BJ (cell line): ENCODE data around the gene MBD2. TPM values are rescaled to one million over a fixed set of nuclear protein-coding genes. Genes with fewer than 3 reads are reported as not detected.

Experiments
- CTCF ChIA-PET: fragments of 350-600 bp; formaldehyde crosslinking; extraction: SDS; loops from one replicate; lab custom pipeline; 2021; ENCODE audit warnings: antibody characterized with exemption, inconsistent platforms; lab: Yijun Ruan, JAX
- POLR2A ChIA-PET: fragments of 300-600 bp; sonication (Branson Sonifier 250); formaldehyde crosslinking; extraction: SDS; loops from one replicate; lab custom pipeline; 2021; ENCODE audit warnings: antibody characterized with exemption; lab: Charles Lee
- DNase-seq: peaks from one replicate; pipeline ENCODE4 v3.0.0-alpha.2; 2011; ENCODE audit warnings: low read depth
- H3K27me3 ChIP-seq: 2 replicates; pipeline ENCODE4 v1.6.0; 2011; ENCODE audit warnings: low read length; ENCODE audit not compliant: control insufficient read depth, insufficient read depth
- H3K36me3 ChIP-seq: 2 replicates; pipeline ENCODE4 v1.5.1; 2011; ENCODE audit warnings: low read length; ENCODE audit not compliant: control insufficient read depth, insufficient read depth
- H3K4me3 ChIP-seq: 2 replicates; pipeline ENCODE4 v1.5.1; 2011; ENCODE audit warnings: low read depth, mild to moderate bottlenecking, control low read depth, low read length
- polyA plus RNA-seq: library from polyadenylated mRNA; depleted of rRNA; stranded (reverse); fragments of >200 nt; gene quantifications from 2 replicates; pipeline ENCODE4 v1.2.3, GENCODE V29; 2011
- TF ChIP-seq, protein P1 (sequence below): IDR thresholded peaks from 2 replicates; pipeline ENCODE4 v1.5.1; 2011; ENCODE audit warnings: low read depth, mild to moderate bottlenecking, control low read depth, inconsistent platforms, low read length, moderate library complexity; ENCODE audit not compliant: insufficient read depth

The MBD2 gene
- polyA plus RNA-seq, 1 experiment, result 35.8 TPM

DNA sequence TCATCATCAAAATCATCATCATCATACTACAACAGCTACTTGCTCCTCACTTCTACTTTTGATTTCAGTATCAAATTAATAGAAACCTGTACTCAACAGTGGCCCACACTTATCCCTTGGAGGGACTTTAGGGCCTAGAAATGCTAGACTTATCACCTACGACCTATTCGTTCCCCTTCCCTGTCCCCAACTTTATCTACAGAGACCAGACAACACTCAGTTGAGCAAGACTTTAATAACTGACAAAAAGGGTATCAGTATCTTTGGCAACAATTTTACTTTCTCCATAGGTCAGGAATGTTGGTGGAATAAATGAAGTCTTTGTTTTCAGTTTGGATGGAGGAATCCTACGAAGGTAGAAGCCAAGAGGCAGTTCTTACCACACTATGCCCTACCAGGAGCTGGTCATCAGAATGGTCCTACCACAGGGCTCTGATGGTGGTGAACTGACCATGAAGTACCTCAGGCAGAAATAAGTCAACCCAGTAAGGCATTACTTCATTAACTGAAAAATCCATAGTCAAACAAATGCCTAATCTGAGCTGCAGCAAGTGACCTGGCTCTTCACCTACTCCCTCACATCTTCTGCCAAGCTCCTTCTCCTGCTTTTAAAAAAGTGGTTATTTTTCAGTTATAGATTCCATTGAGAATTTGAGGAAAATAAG is 26.6 kb downstream of the MBD2 start:
- TF ChIP-seq, protein P1, sequence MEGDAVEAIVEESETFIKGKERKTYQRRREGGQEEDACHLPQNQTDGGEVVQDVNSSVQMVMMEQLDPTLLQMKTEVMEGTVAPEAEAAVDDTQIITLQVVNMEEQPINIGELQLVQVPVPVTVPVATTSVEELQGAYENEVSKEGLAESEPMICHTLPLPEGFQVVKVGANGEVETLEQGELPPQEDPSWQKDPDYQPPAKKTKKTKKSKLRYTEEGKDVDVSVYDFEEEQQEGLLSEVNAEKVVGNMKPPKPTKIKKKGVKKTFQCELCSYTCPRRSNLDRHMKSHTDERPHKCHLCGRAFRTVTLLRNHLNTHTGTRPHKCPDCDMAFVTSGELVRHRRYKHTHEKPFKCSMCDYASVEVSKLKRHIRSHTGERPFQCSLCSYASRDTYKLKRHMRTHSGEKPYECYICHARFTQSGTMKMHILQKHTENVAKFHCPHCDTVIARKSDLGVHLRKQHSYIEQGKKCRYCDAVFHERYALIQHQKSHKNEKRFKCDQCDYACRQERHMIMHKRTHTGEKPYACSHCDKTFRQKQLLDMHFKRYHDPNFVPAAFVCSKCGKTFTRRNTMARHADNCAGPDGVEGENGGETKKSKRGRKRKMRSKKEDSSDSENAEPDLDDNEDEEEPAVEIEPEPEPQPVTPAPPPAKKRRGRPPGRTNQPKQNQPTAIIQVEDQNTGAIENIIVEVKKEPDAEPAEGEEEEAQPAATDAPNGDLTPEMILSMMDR, result no peak
- ChIA-PET CTCF (no interaction called here), POLR2A (no interaction called here)
- Histone ChIP-seq H3K4me3 (no peak overlapping the region), H3K36me3 (peaks cover 3% of the 10 kb centered on the region; the same call in 1 of the 2 replicates), H3K27me3 (no peaks in the 10 kb centered on the region)
- DNase-seq, result no peak

DNA sequence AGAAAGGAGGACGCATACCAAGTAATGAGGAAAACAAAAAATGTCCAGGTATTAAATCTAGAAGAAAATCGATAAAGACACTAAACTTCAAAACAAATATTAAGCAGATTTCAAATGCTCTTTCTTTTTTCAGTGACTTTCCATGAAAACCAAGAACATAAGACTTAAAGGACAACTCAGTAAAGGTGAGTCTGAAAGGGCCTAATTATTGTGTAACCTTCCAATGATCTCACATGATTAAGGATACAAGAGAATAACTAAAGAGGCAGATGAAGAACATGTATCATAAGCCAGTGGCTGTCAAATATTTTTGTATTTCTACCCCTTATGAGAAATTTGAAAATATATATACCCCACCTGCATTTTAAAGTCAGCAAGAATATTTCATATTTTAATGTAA is 30.7 kb downstream of the MBD2 start:
- Histone ChIP-seq H3K27me3 (no peaks in the 10 kb centered on the region), H3K4me3 (no peak overlapping the region), H3K36me3 (no peaks in the 10 kb centered on the region; the same call in 1 of the 2 replicates)
- TF ChIP-seq, protein P1, result no peak
- POLR2A ChIA-PET, result no interaction called here
- no peak for DNase-seq
- CTCF ChIA-PET, result interaction anchor here (0.8 kb wide), 1 partner anchor 74 kb away, joined by 3 read pairs; no protein-coding TSS in a partner anchor

DNA sequence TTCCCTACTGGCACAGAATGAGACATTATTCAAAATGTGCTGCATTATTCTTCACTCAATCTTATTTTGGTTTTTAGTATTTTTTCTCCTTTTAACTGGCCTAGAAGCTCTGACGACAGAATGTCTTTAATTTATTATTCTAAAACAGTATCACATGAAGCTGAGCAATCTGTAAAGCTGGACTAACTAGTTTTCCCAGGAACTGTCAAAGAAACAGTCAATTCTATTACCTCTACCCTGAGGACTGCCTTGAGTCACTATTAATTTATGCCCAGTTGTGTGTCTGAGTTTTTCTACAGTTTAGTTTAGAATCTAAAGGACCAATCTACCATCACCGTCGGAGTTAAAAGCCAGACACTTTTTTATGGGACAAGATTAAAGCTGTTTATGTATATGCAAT is 31.6 kb downstream of the MBD2 start:
- Histone ChIP-seq H3K4me3 (no peak overlapping the region), H3K36me3 (no peaks in the 10 kb centered on the region; the same call in none of the 2 replicates), H3K27me3 (no peaks in the 10 kb centered on the region)
- DNase-seq, result no peak
- TF ChIP-seq, protein P1, result no peak
- CTCF ChIA-PET, result no interaction called here
- POLR2A ChIA-PET, result no interaction called here

DNA sequence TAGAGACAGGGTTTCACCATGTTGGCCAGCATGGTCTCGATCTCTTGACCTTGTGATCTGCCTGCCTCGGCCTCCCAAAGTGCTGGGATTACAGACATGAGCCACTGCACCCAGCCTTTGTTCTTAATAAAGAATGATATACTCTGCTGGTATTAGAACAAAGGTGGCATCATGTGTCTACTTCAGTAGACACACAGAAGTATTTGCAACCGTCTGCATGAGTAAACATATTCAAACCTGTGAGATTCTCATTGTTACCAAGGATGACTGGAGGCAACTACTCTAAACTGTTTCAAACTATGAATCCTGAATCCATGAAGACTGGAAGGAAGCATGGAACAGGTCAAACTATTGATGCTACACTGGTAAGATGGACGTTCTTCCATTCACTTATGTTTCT is 32.1 kb downstream of the MBD2 start:
- POLR2A ChIA-PET, result no interaction called here
- CTCF ChIA-PET, result interaction anchor here (1.1 kb wide), 1 partner anchor 21 kb away, joined by 3 read pairs; no protein-coding TSS in a partner anchor
- DNase-seq, result no peak
- Histone ChIP-seq H3K36me3 (peaks cover 2% of the 10 kb centered on the region), H3K27me3 (no peaks in the 10 kb centered on the region), H3K4me3 (no peak overlapping the region)
- TF ChIP-seq, protein P1, result no peak

DNA sequence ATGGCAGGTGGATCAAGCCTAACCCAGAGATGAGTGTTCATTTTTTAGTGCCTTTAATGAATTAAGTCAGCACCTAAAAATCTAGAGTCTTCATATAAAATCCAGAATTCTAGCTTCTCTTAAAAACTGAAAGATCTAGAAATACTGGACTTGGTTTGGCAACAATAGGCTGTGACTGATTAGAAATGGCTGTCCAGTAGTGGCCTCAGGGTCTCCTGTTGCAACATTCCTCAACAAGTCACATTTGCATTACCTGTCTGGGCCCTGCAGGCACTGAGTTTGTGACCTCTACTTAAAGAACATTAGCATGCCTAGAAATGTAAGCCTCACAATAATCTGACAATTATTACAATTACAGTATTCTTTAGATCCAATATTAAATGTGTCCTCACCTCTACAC is 33.1 kb downstream of the MBD2 start:
- ChIA-PET POLR2A (no interaction called here), CTCF (interaction anchor here (1.1 kb wide), 1 partner anchor 23 kb away, joined by 3 read pairs; no protein-coding TSS in a partner anchor)
- Histone ChIP-seq H3K4me3 (no peak overlapping the region), H3K36me3 (peaks cover 2% of the 10 kb centered on the region), H3K27me3 (no peaks in the 10 kb centered on the region)
- no peak for DNase-seq
- TF ChIP-seq, protein P1, result no peak
